Activated CD8-positive, alpha-beta memory T cell treated with anti-CD3 and anti-CD28 coated beads for 1 hour (primary cell): Measurements from ENCODE around the gene CAPN9.
"Not testable (repeated sequence)": the region's sequence is repeated elsewhere in the genome, so short reads cannot be mapped to it uniquely, and the experiment has no call there.

Source experiments
- DNase-seq, 2 donors: peaks; one replicate each; pipeline ENCODE4 v3.0.0-alpha.2; 2020; ENCODE audit warnings: low read depth in 1 of 2; ENCODE audit errors: extremely low read depth in 1 of 2

The CAPN9 gene

GRCh38 chr1:230710543-230710904 lies 36.7 kb upstream of the CAPN9 start:
- no peak for DNase-seq

- no peak for DNase-seq
These were observed 35.9 kb upstream of the CAPN9 start for GRCh38 chr1:230711245-230711644.

GRCh38 chr1:230712470-230712942 lies 34.7 kb upstream of the CAPN9 start:
- no peak for DNase-seq

- DNase-seq: no peak
These were observed 34.0 kb upstream of the CAPN9 start for GRCh38 chr1:230713138-230713537.

GRCh38 chr1:230713547-230713914 lies 33.7 kb upstream of the CAPN9 start:
- DNase-seq: no peak

GRCh38 chr1:230713915-230714764 lies 33.0 kb upstream of the CAPN9 start, which contains the start of gene AGT:
Gene AGT (minus strand): TSS chr1:230714122. CDS start chr1:230710823, 3,299 bp downstream.
- no peak for DNase-seq

- no peak for DNase-seq
These were observed 31.7 kb upstream of the CAPN9 start for GRCh38 chr1:230715510-230715909.

- not testable (repeated sequence) for DNase-seq
These were observed 30.7 kb upstream of the CAPN9 start for GRCh38 chr1:230716453-230716852.

- DNase-seq: no peak
These were observed 29.9 kb upstream of the CAPN9 start for GRCh38 chr1:230717251-230717650.

- not testable (repeated sequence) for DNase-seq
These were observed 25.2 kb upstream of the CAPN9 start for GRCh38 chr1:230721849-230722522.

- no peak for DNase-seq
These were observed 21.8 kb upstream of the CAPN9 start for GRCh38 chr1:230725256-230726012.

GRCh38 chr1:230728710-230729392 lies 18.3 kb upstream of the CAPN9 start:
- no peak for DNase-seq

- no peak for DNase-seq
These were observed 16.2 kb upstream of the CAPN9 start for GRCh38 chr1:230730977-230731376.

- no peak for DNase-seq
These were observed 11.7 kb upstream of the CAPN9 start for GRCh38 chr1:230735447-230735846.

GRCh38 chr1:230737622-230738262 lies 9.4 kb upstream of the CAPN9 start:
- no peak for DNase-seq

- DNase-seq: no peak
These were observed 7.5 kb upstream of the CAPN9 start for GRCh38 chr1:230739564-230740290.

- no peak for DNase-seq
These were observed 3.3 kb upstream of the CAPN9 start for GRCh38 chr1:230743899-230744298.

GRCh38 chr1:230744382-230744781 lies 2.8 kb upstream of the CAPN9 start:
- no peak for DNase-seq

- DNase-seq: no peak
These were observed 2.1 kb upstream of the CAPN9 start for GRCh38 chr1:230745071-230745470.

- no peak for DNase-seq
These were observed 571 bp upstream of the CAPN9 start for GRCh38 chr1:230746617-230747016.
